Testis (tissue), 2 donors: ENCODE results near the gene IQCN.

Source experiments
- CTCF ChIP-seq, 3 experiments: fragments of 450-650 bp in 2 of 3; fragments of 200-600 bp in 1 of 3; sonication (generic) in 1 of 3; IDR thresholded peaks; one replicate each; pipeline ENCODE4 v1.5.1; 2016 to 2019; ENCODE audit warnings: antibody characterized with exemption in 3 of 3, mild to moderate bottlenecking in 2 of 3, moderate library complexity in 1 of 3
- POLR2A ChIP-seq: fragments of 450-650 bp; IDR thresholded peaks from one replicate; pipeline ENCODE4 v1.6.1; 2017; ENCODE audit warnings: antibody characterized with exemption, mild to moderate bottlenecking, moderate library complexity

GRCh38 chr19:18306888-18307260, 32.6 kb upstream of the IQCN start:
- TF ChIP-seq POLR2A, result no peak
- no peak for TF ChIP-seq CTCF (IDR thresholded peaks at IDR 0.05)
